T-helper 1 cell treated with Interleukin-12 subunit alpha and Interleukin-12 subunit beta and Interleukin-4 antibody, amounts not matched to agents 30 μg/mL and 1 μg/mL, for 36 hours (primary cell): Measurements from ENCODE around the gene KLHL7.

Source experiments
- H3K27ac Mint-ChIP-seq: one replicate; pipeline ENCODE4 v1.8.0; 2021; ENCODE audit warnings: mild to moderate bottlenecking, mixed read lengths
- H3K27me3 Mint-ChIP-seq: one replicate; pipeline ENCODE4 v1.8.0; 2021; ENCODE audit warnings: low read depth, mixed read lengths
- H3K36me3 Mint-ChIP-seq: one replicate; pipeline ENCODE4 v1.8.0; 2021; ENCODE audit warnings: low read depth, mixed read lengths
- H3K4me1 Mint-ChIP-seq: one replicate; pipeline ENCODE4 v1.8.0; 2021; ENCODE audit warnings: low read depth, mixed read lengths
- H3K4me3 Mint-ChIP-seq: one replicate; pipeline ENCODE4 v1.8.0; 2021; ENCODE audit warnings: mild to moderate bottlenecking, moderate library complexity, mixed read lengths
- H3K9me3 Mint-ChIP-seq: one replicate; pipeline ENCODE4 v1.8.0; 2021; ENCODE audit warnings: mixed read lengths

KLHL7 gene, protein sequence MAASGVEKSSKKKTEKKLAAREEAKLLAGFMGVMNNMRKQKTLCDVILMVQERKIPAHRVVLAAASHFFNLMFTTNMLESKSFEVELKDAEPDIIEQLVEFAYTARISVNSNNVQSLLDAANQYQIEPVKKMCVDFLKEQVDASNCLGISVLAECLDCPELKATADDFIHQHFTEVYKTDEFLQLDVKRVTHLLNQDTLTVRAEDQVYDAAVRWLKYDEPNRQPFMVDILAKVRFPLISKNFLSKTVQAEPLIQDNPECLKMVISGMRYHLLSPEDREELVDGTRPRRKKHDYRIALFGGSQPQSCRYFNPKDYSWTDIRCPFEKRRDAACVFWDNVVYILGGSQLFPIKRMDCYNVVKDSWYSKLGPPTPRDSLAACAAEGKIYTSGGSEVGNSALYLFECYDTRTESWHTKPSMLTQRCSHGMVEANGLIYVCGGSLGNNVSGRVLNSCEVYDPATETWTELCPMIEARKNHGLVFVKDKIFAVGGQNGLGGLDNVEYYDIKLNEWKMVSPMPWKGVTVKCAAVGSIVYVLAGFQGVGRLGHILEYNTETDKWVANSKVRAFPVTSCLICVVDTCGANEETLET

DNA sequence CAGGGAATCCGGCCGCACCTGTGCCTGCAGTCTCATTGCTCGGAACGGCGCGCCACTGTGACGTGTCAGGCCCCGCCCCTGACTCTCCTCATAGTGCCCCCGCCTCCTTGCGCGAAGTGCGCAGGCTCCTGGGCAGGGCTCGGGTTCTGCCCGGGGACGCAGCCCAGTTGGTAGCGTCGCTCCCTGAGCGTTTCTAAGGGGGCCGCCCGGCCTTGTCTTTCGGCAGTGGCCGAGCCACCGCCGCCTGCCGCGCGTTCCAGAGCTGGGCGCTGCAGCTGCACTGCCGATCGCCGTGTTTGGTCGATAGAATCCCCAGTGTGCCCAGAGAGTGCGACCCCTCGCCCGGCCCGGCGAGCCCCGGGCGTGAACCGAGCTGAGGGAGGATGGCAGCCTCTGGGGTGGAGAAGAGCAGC is at the start of gene KLHL7:
Gene KLHL7, plus strand, starts transcription at position 142 of the 413 bp plus-strand sequence. Its CDS starts 242 bp downstream, at position 384.
- peak within 1 kb of the TSS; percentile 96 for H3K4me3 Mint-ChIP-seq
- peaks cover 29% of the 10 kb centered on the region for H3K4me1 Mint-ChIP-seq
- H3K27me3 Mint-ChIP-seq = no peaks in the 10 kb centered on the region
- no peaks in the 10 kb centered on the region for H3K9me3 Mint-ChIP-seq
- no peaks in the 10 kb centered on the region for H3K36me3 Mint-ChIP-seq
- H3K27ac Mint-ChIP-seq = peak within 1 kb of the TSS; percentile 98

GRCh38 chr7:23058408-23059096 is 47.0 kb upstream of the KLHL7 start:
- no peaks in the 10 kb centered on the region for H3K9me3 Mint-ChIP-seq
- H3K27ac Mint-ChIP-seq = no peak overlapping the region
- H3K27me3 Mint-ChIP-seq = peaks cover 7% of the 10 kb centered on the region

DNA sequence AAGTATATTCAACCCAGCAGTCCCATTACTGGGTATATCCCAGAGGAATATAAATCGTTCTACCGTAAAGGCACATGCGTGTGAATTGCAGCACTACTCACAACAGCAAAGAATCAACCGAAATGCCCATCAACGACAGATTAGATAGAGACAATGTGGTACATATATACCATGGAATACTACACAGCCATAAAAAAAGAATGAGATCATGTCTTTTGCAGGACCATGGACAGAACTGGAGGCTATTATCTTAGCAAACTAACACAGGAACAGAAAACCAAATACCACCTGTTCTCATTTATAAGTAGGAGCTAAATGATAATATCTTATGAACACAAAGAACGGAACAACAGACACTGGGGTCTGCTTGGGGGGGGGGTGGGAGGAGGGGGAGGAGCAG is 44.3 kb upstream of the KLHL7 start:
- Mint-ChIP-seq H3K36me3 (no peaks in the 10 kb centered on the region), H3K4me3 (no peak overlapping the region), H3K27ac (no peak overlapping the region), H3K9me3 (no peaks in the 10 kb centered on the region), H3K4me1 (no peaks in the 10 kb centered on the region), H3K27me3 (peaks cover 10% of the 10 kb centered on the region)

More at GRCh38 chr7:23058408-23059096, 47.0 kb upstream of the KLHL7 start:
- Mint-ChIP-seq H3K4me1 (no peaks in the 10 kb centered on the region), H3K4me3 (no peak overlapping the region), H3K36me3 (no peaks in the 10 kb centered on the region)

- H3K27ac Mint-ChIP-seq = no peak overlapping the region
- no peaks in the 10 kb centered on the region for H3K36me3 Mint-ChIP-seq
- H3K4me1 Mint-ChIP-seq = no peaks in the 10 kb centered on the region
- peaks cover 13% of the 10 kb centered on the region for H3K27me3 Mint-ChIP-seq
- H3K4me3 Mint-ChIP-seq = no peak overlapping the region
- H3K9me3 Mint-ChIP-seq = no peaks in the 10 kb centered on the region
Measured at GRCh38 chr7:23062452-23062851, 43.1 kb upstream of the KLHL7 start.

GRCh38 chr7:23065974-23066373 is 39.6 kb upstream of the KLHL7 start:
- Mint-ChIP-seq H3K4me1 (no peaks in the 10 kb centered on the region), H3K27ac (no peak overlapping the region), H3K9me3 (no peaks in the 10 kb centered on the region), H3K36me3 (no peaks in the 10 kb centered on the region), H3K27me3 (peaks cover 9% of the 10 kb centered on the region), H3K4me3 (no peak overlapping the region)

- peaks cover 9% of the 10 kb centered on the region for H3K27me3 Mint-ChIP-seq
- H3K27ac Mint-ChIP-seq = no peak overlapping the region
Measured at GRCh38 chr7:23067271-23067670, 38.3 kb upstream of the KLHL7 start.

GRCh38 chr7:23072048-23072447 is 33.5 kb upstream of the KLHL7 start:
- H3K4me3 Mint-ChIP-seq = no peak overlapping the region
- no peaks in the 10 kb centered on the region for H3K9me3 Mint-ChIP-seq
- no peaks in the 10 kb centered on the region for H3K4me1 Mint-ChIP-seq
- no peaks in the 10 kb centered on the region for H3K36me3 Mint-ChIP-seq
- peaks cover 22% of the 10 kb centered on the region for H3K27me3 Mint-ChIP-seq
- no peak overlapping the region for H3K27ac Mint-ChIP-seq

More at GRCh38 chr7:23067271-23067670, 38.3 kb upstream of the KLHL7 start:
- Mint-ChIP-seq H3K4me3 (no peak overlapping the region), H3K4me1 (no peaks in the 10 kb centered on the region), H3K36me3 (no peaks in the 10 kb centered on the region), H3K9me3 (no peaks in the 10 kb centered on the region)

- Mint-ChIP-seq H3K27me3 (peaks cover 26% of the 10 kb centered on the region), H3K36me3 (no peaks in the 10 kb centered on the region), H3K27ac (no peak overlapping the region), H3K4me3 (no peak overlapping the region), H3K4me1 (no peaks in the 10 kb centered on the region), H3K9me3 (no peaks in the 10 kb centered on the region)
Measured at GRCh38 chr7:23072922-23073321, 32.7 kb upstream of the KLHL7 start.

- H3K9me3 Mint-ChIP-seq = no peaks in the 10 kb centered on the region
- no peak overlapping the region for H3K4me3 Mint-ChIP-seq
- H3K27me3 Mint-ChIP-seq = peaks cover 26% of the 10 kb centered on the region
Measured at GRCh38 chr7:23074443-23075261, 30.9 kb upstream of the KLHL7 start.

GRCh38 chr7:23075571-23075970 is 30.0 kb upstream of the KLHL7 start:
- Mint-ChIP-seq H3K4me3 (no peak overlapping the region), H3K27me3 (peaks cover 26% of the 10 kb centered on the region), H3K9me3 (no peaks in the 10 kb centered on the region), H3K4me1 (no peaks in the 10 kb centered on the region), H3K27ac (no peak overlapping the region), H3K36me3 (no peaks in the 10 kb centered on the region)

More at GRCh38 chr7:23074443-23075261, 30.9 kb upstream of the KLHL7 start:
- no peaks in the 10 kb centered on the region for H3K36me3 Mint-ChIP-seq
- no peak overlapping the region for H3K27ac Mint-ChIP-seq
- no peaks in the 10 kb centered on the region for H3K4me1 Mint-ChIP-seq

DNA sequence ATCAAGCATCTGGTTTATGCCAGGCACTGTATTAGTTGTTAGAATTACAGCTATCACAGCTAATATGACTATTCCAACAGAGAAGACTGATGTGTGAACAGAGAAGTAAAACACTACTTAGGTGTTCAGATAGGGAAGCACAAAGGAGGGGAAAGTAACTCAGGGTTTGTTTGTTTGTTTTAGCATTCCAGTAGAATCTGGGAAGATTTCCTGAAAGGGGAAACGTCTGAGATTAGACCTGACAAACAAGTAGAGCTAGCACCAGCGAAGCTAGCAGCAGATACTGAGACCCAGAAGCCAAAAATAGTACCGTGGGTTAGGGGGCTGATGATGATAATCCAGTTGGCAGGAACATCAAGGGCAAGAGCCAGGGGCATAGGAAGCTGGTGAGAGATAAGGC is 28.8 kb upstream of the KLHL7 start:
- Mint-ChIP-seq H3K36me3 (no peaks in the 10 kb centered on the region), H3K27me3 (peaks cover 26% of the 10 kb centered on the region), H3K4me3 (no peak overlapping the region), H3K9me3 (no peaks in the 10 kb centered on the region), H3K27ac (no peak overlapping the region), H3K4me1 (no peaks in the 10 kb centered on the region)

GRCh38 chr7:23093111-23093510 is 12.5 kb upstream of the KLHL7 start:
- Mint-ChIP-seq H3K9me3 (no peaks in the 10 kb centered on the region), H3K27me3 (peaks cover 26% of the 10 kb centered on the region), H3K36me3 (no peaks in the 10 kb centered on the region), H3K4me1 (no peaks in the 10 kb centered on the region), H3K4me3 (no peak overlapping the region), H3K27ac (no peak overlapping the region)

GRCh38 chr7:23093546-23093945 is 12.0 kb upstream of the KLHL7 start:
- no peaks in the 10 kb centered on the region for H3K9me3 Mint-ChIP-seq
- H3K27ac Mint-ChIP-seq = no peak overlapping the region

More at GRCh38 chr7:23093546-23093945, 12.0 kb upstream of the KLHL7 start:
- no peak overlapping the region for H3K4me3 Mint-ChIP-seq
- H3K36me3 Mint-ChIP-seq = no peaks in the 10 kb centered on the region
- peaks cover 26% of the 10 kb centered on the region for H3K27me3 Mint-ChIP-seq
- no peaks in the 10 kb centered on the region for H3K4me1 Mint-ChIP-seq
